Amniotic epithelial cell (primary cell): ENCODE data around the gene RREB1.

Experiments
- DNase-seq: peaks from one replicate; pipeline ENCODE4 v3.0.0-alpha.2; 2010; ENCODE audit warnings: low read depth

Gene RREB1

GRCh38 chr6:7100072-7100752, 7.5 kb upstream of the RREB1 start:
- DNase-seq, result no peak

GRCh38 chr6:7100753-7101081, 7.0 kb upstream of the RREB1 start:
- DNase-seq, result no peak

- no peak for DNase-seq
These were observed 6.5 kb upstream of the RREB1 start for GRCh38 chr6:7101290-7101689.

GRCh38 chr6:7104752-7105151, 3.0 kb upstream of the RREB1 start:
- no peak for DNase-seq

- DNase-seq, result peak; percentile 75
These were observed 1.5 kb upstream of the RREB1 start for GRCh38 chr6:7106215-7106751.

DNA sequence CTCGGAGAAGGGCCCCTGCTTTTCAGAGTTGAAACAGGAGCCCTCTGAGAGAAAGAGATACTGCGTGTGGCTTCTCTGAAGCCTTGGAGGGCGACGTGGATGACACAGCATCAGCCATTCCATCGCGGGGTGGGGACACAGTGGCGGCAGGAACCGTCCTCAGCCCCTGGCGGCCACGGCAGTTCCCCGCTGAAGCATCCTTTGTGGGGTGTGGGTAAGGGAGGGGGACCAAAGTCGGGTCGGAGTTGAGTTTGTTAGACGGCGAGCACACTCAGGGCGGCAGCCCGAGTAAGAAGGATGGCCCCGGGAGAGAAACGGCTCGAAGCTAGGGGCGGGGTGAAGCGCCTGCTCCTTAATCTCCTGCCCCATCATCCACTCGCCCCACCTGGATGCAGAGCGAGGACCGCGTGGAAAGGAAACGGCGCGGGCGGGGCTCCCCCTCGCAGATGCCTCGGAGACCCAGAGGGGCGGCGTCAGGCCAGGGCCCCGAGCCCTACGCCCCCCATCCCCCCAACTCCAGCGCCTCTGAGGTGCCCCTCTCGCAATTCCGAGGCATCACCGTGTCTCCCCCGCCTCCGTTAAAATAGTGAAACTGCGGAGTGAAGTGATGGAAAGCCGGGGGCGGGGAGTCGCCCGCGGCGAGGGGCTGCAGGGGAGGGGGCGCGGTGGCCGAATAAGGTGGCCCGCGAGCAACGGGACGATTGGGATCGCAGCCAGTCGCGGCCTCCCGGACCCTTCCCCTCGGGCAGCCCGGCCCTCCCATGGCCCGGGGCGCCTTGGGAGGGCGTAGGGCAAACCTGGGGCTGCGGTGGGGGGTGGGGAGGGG, 796 bp upstream of the RREB1 start:
- no peak for DNase-seq

GRCh38 chr6:7108196-7108963, 619 bp downstream of the RREB1 start:
- peak; percentile 52 for DNase-seq

DNA sequence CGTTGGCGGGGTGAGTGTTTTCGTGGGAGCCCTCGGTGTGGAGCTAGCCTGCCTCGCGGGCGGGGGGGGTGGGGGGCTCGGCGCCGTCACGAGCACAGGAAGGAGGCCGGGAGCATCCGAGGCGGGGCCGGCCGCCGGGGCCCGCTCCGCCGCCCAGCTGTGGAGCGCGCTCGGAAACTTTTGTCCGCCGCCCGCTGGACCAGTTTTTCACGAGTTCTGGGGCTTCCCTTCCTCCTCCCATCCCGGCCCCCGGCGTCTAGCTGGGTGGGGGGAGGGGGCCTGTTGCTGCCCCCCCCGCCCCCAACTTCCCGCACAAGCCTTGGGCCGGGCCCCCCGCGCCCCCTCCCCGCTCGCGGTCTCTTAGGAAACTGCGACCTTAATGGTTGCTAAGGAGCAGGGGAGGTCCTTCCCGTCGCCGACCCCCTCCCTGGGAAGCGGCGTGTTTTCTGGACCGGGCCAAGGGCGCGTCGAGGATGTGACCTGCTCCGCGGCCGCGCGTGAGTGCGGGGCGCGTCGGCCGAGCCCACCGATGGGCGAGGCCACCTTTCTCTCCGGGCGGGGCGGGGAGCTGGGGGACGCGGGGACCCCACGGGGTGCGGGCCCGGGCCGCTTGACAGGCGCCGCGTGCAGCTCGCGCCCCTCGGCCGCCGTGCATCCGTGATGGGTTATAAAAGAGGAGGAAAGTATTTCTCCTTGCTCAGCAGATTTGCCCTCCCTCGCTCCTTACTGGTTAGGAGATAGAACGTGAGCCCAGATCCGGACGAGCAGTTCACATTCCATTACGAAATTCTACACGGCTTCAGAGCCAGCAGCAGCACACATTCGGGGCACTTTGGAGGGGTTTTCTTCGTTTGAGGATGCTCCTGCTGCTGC, 1.4 kb downstream of the RREB1 start:
- peak; percentile 80 for DNase-seq

GRCh38 chr6:7110092-7110792, 2.5 kb downstream of the RREB1 start:
- no peak for DNase-seq

DNA sequence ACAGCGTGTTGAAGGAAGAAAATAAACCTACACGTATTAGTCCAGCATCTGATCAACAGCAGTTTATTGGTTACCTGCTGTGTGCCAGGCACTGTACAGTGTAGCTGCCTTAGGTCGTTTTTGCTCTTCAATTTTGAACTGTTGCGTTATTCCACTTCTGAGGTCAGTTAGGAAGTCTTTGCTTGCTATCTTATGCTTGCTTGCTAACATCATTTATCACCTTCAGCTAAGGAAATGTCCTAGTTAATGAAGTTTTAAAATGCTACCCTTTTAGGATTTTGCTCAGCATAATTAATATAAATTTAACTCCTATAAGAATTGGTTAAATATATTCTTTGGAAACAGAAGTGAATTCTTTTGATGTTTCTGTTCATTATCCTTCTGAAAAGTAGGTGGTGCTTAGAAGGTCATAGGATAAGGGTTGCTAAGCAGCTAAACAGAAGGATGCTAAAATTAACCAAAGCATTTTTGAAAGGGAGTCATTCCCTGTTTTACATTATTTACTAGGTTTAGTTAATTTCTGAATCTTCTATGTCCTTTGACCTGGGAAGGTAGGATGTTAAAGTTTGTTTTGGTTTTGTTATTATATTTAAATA, 3.4 kb downstream of the RREB1 start:
- DNase-seq, result no peak

GRCh38 chr6:7112171-7112570, 4.4 kb downstream of the RREB1 start:
- no peak for DNase-seq

- no peak for DNase-seq
These were observed 5.1 kb downstream of the RREB1 start for GRCh38 chr6:7112741-7113313.

- DNase-seq, result no peak
These were observed 7.1 kb downstream of the RREB1 start for GRCh38 chr6:7114744-7115458.

DNA sequence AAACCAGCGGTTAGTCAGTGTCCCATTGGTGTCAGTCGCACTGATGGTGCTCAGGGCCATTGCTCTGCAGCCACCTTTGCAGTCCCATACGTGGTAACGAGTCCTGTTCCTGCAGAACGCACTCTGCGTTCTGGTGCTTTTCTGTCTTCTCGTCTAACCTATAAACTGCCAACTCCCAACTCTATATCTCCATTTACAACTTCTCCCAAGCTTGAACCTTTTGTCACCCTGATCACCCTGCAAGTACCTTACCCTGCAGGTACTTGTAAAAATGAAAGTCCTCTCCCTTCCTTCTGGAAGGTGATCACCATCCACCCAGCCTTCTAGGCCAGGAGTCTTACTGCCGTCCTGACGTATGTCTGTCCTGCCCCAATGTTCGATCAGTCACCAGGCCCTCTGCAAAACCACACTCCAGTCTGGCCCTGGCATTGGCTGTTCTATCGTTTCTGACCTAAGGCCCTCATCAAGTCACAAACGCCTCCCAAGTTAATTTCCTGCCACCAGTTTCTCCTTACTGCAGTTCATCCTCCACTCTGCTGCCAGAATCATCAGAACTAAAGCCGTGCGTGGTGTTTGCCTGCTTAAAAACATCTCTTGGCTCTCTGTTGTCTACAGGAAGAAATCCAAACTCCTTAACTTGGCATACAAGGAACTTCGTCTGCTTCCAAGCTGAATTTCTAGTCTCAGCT, 7.9 kb downstream of the RREB1 start:
- no peak for DNase-seq

- no peak for DNase-seq
These were observed 11.6 kb downstream of the RREB1 start for GRCh38 chr6:7119272-7119801.

- no peak for DNase-seq
These were observed 14.0 kb downstream of the RREB1 start for GRCh38 chr6:7121700-7122241.

GRCh38 chr6:7122684-7123083, 14.9 kb downstream of the RREB1 start:
- DNase-seq, result no peak

DNA sequence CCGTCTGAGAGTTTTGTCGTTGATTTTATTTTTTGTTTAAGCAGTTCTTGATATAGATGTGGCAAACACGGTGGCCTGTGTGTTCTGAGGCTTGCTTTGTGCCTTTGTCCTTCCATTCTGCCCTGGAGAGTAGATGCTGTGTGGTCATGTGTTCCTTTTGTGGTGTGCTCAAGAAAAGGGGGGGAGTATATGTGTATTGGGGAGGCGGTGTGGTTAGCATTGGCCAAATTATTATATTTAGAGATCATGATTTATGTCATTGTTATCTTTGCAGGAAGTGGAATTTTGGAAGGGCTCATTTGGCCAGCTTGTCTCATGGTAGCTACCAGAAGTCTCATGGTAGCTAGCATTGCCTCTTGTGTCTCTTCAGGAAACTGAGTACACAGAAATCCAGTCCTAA, 16.4 kb downstream of the RREB1 start:
- no peak for DNase-seq
